GM19397 (cell line): Measurements from ENCODE around the gene KRTAP4-7.
"Not testable (repeated sequence)": the region's sequence is repeated elsewhere in the genome, so short reads cannot be mapped to it uniquely, and the experiment has no call there.

Experiments
- ATAC-seq: cut with Tn5 transposase; IDR thresholded peaks from one replicate; pipeline ENCODE4 v1.9.1; 2021; ENCODE audit warnings: mild to moderate bottlenecking, moderate library complexity; ENCODE audit not compliant: unreplicated experiment

The KRTAP4-7 gene

DNA sequence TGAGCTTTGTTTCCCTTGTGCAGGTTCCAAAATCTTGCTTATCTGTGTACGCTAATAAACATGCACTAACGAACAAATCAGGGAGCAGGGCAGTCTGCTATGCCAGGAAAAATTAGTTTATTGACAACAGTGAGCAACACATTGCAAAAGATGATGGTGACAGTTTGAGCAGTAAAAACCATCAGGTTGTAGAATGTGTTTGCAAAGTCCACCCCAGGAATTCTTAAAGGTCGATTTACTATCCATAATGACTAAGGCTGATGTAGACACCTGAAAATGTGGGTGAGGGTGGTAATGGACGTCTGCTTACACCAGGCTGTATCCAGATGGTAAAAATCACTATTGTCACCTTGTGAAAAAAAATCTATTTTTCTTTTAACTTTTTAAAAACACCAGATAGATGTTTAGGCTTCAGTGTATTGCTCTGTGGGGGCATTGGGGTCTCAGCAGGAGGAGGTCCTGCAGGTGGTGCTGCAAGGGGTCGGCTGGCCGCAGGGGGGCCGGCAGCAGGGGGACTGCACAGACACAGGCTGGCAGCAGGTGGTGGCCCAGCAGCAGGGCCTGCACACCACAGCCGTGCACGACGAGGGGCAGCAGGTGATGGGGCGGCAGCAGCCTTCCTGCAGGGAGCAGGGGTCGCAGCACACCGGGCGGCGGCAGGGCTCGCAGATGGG, 18.8 kb upstream of the KRTAP4-7 start:
- ATAC-seq: not testable (repeated sequence)

DNA sequence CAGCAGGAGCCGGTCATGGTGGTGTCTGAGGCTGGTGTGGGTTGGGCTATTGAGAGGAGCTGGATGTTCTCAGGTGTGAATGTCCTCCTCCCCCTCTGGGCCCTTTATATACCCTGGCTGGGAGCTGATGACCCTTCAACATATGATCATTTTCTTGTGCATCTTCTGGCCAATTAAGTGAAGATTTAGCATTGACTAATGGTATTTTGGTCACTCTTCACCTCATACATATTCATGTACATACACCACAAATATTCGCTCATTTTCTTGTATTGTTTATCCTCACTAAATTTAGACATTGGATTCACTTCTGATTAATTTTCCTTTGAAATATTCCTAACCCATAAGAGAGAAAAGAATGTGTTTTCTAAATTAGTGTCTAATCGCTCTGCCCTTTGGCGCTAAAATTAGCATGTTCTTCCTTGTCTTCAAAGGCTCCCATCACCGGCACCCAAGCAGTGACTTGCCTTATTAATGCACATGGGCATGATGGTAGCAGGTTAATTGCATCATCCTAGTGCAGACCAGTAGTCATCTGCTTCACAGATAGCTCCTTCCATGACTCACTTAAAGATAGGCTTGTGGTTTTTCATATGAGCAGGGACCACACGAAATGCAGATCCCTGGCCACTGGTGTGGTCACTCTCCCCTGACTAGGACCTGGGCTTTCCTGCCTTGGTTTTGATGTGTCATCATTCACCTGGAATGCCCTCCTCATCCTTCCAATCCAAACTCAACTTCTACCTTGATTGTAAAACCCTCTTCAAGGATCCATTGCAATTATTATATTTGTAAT, 17.9 kb upstream of the KRTAP4-7 start, which contains the start of gene KRTAP2-4:
Gene KRTAP2-4, minus strand, starts transcription at position 51 of the 796 bp plus-strand sequence. Its CDS starts 34 bp downstream, at position 17.
- no peak for ATAC-seq

- no peak for ATAC-seq
Measured at GRCh38 chr17:41067281-41067680, 16.7 kb upstream of the KRTAP4-7 start.

- ATAC-seq: no peak
Measured at GRCh38 chr17:41069031-41069430, 14.9 kb upstream of the KRTAP4-7 start.

DNA sequence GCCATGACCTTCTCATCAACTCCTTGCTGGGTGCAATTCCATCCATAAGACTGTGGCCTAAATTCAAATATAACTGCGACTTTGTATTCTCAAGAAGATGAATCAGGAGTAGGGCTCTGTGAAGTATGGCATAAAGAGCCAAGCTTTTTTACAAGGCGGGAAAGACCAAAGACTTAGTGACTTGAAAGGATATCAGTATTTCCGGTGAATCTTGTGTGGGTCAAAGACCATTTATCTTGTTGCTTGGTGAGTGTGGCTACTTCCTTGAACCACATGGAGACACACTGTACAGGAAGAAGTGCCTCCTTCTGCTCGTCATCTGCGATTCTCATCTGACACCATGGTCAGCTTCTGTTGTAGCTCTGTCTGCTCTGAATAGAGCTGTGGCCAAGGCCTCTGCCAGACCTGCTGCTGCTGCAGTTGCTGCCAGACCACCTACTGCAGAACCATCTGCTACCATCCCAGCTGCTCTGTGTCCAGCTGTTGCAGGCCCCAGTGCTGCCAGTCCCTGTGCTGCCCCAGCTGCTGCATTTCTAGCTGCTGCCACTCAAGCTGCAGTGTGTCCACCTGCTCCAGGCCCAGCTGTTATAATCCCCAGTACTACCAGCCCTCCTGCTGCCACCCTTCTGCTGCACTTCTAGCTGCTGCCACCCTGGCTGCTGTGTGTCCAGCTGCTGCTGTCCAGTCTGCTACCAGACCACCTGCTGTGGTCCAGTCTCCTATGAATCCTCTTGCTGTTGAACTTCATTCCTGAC, 12.2 kb upstream of the KRTAP4-7 start:
- ATAC-seq: no peak

DNA sequence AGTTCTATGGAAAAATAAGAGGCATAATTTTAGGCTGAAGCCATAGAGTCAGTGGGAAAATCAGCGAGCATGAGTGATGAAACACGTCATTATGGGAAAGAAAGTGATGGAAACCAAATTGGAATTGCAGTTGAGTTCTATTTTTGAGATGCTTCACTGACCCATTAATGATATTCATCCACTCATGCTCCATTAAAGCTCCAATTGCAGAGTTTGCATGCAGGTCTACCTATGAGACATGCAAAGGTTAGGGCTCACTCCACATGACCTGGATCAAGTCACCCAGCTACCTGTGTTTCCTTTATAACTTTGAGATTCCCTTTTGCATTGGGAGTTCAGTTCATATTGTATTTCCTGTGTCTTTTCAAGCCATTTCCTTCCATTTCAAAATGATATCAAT, 10.3 kb upstream of the KRTAP4-7 start:
- ATAC-seq: no peak

GRCh38 chr17:41076788-41077187, 7.2 kb upstream of the KRTAP4-7 start:
- ATAC-seq: no peak

- no peak for ATAC-seq
Measured at GRCh38 chr17:41082626-41083025, 1.3 kb upstream of the KRTAP4-7 start.

DNA sequence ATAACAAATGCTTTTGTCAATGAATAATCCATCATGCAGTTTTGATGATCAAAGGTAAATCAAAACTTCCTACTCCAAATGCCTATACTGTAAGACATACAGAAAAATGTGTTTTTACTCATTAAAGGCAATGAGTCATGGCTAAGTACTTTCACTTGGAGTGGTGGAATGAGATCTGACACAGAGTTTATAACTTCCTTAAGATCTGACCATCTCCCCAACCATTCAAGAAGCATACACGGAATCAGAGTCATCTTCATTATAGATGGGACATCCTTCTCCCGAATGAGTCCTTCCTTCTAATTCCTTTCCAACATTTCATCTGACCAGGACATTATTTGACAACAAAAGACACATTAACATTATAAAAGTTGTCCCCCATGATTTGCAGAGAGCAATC, 523 bp upstream of the KRTAP4-7 start:
- ATAC-seq: not testable (repeated sequence)

DNA sequence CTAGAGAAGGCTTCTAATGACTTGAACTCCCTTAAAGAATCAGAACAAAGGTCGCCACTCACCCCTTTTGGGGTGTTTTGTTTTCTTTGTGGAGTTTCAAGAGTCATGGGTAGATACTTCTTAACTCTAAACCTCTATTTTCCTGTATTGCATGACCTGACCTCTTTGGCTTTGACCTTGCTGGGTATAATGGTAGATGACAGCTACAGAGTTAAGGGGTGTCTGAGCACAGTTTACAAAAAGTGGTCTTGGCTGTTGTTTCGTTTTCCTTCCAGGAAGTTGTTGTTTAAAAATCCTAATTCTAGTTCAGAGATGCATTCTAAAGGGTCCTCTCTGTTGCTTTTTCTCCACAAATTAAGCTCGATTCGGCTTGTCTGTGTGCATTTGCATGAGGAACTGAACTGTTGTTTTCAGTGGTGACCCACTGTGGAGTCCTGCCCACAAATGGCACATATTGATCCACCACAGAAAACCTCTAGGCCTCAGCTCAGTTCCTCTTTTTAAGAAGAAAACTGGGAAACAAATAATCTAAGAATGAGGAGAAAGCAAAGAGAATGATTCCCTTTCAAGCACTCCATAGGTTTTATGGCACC, 4.9 kb downstream of the KRTAP4-7 start:
- ATAC-seq: not testable (repeated sequence)

DNA sequence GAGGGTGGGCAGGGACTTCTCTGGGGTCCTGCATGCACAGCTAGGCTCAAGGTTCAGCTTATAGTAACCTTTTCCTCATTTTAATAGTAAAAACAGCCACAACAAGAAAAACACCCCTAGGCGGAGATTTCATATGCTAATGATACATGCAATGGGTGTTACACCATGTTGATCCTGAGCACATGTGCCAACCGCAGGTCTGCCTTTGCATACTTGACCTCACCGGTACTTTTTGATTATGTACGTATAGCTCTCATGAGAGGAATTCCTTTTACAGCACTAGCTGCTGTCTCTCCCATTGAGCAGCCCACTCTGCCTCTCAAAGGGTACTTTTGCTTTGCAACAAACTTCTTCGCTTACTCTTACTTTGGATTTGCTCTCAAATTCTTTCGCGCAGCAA, 12.1 kb downstream of the KRTAP4-7 start:
- no peak for ATAC-seq

DNA sequence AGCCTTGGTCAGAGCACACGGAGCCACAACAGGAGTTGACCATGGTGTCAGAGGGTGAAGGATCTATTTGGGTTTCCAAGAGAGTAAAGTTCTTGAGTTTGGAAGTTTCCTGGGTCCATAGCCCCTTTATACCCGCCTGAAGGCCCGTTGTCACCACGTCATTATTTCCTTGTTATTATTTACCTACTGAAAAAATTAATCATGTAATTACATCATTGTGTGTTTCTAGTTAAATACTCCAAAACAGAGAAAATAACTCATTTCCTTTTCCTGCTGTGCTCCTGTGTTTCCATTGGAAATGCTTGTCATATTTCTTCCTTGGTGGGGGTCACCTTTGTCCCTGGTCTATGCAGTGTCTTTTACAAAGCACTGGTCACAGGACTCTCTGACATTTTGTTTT, 14.1 kb downstream of the KRTAP4-7 start, which contains the start of gene KRTAP4-8:
Gene KRTAP4-8, minus strand, starts transcription at position 101 of the 400 bp plus-strand sequence. Its CDS starts 58 bp downstream, at position 43.
- ATAC-seq: no peak

GRCh38 chr17:41098481-41098880, 14.5 kb downstream of the KRTAP4-7 start:
- no peak for ATAC-seq

GRCh38 chr17:41099682-41100480, 15.9 kb downstream of the KRTAP4-7 start:
- not testable (repeated sequence) for ATAC-seq

DNA sequence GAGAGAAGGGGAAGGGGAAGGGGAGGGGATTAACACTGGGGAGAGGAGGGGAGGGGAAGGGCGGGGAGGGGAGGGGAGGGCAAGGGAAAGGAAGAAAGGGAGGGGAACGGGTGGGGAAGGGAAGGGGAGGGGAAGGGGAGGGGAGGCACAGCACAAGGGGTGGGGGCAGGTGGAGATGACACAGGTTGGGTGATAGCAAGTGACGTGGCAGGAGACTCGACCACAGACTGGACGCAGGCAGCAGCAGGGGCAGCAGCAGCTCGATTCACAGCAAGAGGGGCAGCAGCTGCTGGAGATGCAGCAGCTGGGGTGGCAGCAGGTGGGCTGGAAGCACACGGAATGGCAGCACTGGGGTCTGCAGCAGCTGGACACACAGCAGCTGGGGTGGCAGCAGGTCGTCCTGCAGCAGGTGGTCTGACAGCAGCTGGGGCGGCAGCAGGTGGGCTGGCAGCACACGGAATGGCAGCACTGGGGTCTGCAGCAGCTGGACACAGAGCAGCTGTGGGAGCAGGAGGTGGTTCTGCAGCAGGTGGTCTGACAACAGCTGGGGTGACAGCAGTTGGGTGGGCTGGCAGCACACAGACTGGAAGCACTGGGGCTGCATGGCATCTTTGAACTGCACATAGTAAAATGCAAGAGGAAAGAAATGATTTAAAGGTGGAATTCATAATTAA, 17.8 kb downstream of the KRTAP4-7 start, which contains the start of gene KRTAP4-16:
Gene KRTAP4-16, minus strand, starts transcription at position 624 of the 674 bp plus-strand sequence. Its CDS starts 0 bp downstream, at position 624.
- no peak for ATAC-seq

DNA sequence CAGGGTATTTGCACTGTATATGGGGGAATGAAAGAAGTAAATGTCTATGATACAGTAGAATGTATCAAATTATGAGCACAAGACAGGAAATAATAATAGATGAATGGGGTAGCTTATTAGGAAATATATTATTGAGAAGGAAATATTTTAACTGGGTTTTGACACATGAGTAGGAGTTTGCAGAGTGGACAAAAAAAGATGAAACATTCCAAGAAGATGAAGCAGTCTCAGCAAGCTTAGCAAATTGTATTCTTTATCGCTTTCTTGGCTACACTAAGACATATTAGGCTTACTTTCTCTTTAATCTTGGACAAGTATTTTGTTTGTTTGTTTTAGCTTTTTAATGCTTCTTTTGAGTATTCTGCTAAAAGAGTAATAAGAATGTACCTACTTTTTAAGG, 19.9 kb downstream of the KRTAP4-7 start:
- ATAC-seq: no peak

DNA sequence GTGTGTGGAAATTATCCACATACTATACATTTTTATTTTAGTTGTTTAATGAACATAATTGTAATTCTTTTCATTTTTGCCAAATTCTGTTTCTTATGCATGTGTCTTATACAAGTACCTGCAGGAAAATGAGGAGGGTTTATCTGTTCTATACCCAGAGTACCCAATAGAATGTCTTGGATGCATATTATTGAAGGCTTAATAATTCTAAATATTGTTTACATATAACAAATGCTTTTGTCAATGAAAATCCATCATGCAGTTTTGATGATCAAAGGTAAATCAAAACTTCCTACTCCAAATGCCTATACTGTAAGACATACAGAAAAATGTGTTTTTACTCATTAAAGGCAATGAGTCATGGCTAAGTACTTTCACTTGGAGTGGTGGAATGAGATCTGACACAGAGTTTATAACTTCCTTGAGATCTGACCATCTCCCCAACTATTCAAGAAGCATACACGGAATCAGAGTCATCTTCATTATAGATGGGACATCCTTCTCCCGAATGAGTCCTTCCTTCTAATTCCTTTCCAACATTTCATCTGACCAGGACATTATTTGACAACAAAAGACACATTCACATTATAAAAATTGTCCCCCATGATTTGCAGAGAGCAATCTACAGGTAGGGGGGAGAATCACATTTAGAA, 20.6 kb downstream of the KRTAP4-7 start:
- not testable (repeated sequence) for ATAC-seq

DNA sequence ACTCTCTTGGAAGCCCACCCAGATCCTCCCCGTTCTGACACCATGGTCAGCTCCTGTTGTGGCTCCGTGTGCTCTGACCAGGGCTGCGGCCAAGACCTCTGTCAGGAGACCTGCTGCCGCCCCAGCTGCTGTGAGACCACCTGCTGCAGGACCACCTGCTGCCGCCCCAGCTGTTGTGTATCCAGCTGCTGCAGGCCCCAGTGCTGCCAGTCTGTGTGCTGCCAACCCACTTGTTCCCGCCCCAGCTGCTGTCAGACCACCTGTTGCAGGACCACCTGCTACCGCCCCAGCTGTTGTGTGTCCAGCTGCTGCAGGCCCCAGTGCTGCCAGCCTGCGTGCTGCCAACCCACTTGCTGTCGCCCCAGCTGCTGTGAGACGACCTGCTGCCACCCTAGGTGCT, 21.4 kb downstream of the KRTAP4-7 start, which contains the start of gene KRTAP4-9:
Gene KRTAP4-9, plus strand, starts transcription at position 43 of the 400 bp plus-strand sequence. Its CDS starts 0 bp downstream, at position 43.
- not testable (repeated sequence) for ATAC-seq
